IMR-90 (cell line): ENCODE results near the gene CLPTM1L. TPM values are rescaled to one million over a fixed set of nuclear protein-coding genes. Genes with fewer than 3 reads are reported as not detected.

Experiments used
- ATAC-seq: fragments of 200-7000 bp; cut with Tn5 transposase; 2 replicates; pipeline ENCODE4 v1.9.1; 2020; ENCODE audit warnings: low read depth, mild to moderate bottlenecking, moderate library complexity
- BruUV-seq: library from RNA; stranded (reverse); fragments of 400-500 nt; replicated peaks from 2 replicates; lab custom pipeline; 2021; lab: Mats Ljungman, UMichigan
- CTCF ChIA-PET: fragments of 300-600 bp; formaldehyde crosslinking; extraction: SDS; loops from one replicate; lab custom pipeline; 2021; ENCODE audit warnings: antibody characterized with exemption; lab: Yijun Ruan, JAX
- POLR2A ChIA-PET: fragments of 300-600 bp; sonication (Branson Sonifier 250); formaldehyde crosslinking; loops from one replicate; lab custom pipeline; 2022; ENCODE audit warnings: antibody characterized with exemption; ENCODE audit not compliant: unreplicated experiment; lab: Charles Lee
- DNase-seq: peaks from one replicate; pipeline ENCODE4 v3.0.0; 2013
- H2AFZ ChIP-seq: replicated peaks from 2 replicates; pipeline ENCODE3; 2013; ENCODE audit warnings: low read length, mild to moderate bottlenecking; ENCODE audit not compliant: poor library complexity
- H2AK5ac ChIP-seq: 2 replicates; pipeline ENCODE4 v1.6.1; 2013; ENCODE audit warnings: low read depth, low read length, inconsistent platforms
- H2AK9ac ChIP-seq: replicated peaks from 2 replicates; pipeline ENCODE3; 2013; ENCODE audit warnings: mild to moderate bottlenecking, low read depth, low read length, moderate library complexity; ENCODE audit not compliant: poor library complexity
- H2BK120ac ChIP-seq: 2 replicates; pipeline ENCODE4 v1.6.1; 2013; ENCODE audit warnings: low read depth, low read length, inconsistent platforms
- H2BK15ac ChIP-seq: 3 replicates; pipeline ENCODE4 v1.6.1; 2013; ENCODE audit warnings: low read depth, low read length, inconsistent platforms
- H2BK20ac ChIP-seq: 2 replicates; pipeline ENCODE4 v1.6.1; 2013; ENCODE audit warnings: low read depth, mild to moderate bottlenecking, inconsistent platforms, low read length, moderate library complexity
- H2BK5ac ChIP-seq: 2 replicates; pipeline ENCODE4 v1.6.1; 2013; ENCODE audit warnings: mild to moderate bottlenecking, low read depth, low read length, inconsistent platforms; ENCODE audit not compliant: poor library complexity, severe bottlenecking
- H3K14ac ChIP-seq: replicated peaks from 2 replicates; pipeline ENCODE4 v1.6.1; 2013; ENCODE audit warnings: low read depth, low read length, inconsistent platforms
- H3K18ac ChIP-seq: 2 replicates; pipeline ENCODE4 v1.6.1; 2013; ENCODE audit warnings: low read depth, low read length, control low read depth
- H3K23ac ChIP-seq: 2 replicates; pipeline ENCODE4 v1.6.1; 2013; ENCODE audit warnings: low read depth, low read length, inconsistent platforms
- H3K27ac ChIP-seq: 2 replicates; pipeline ENCODE4 v1.5.1; 2013; ENCODE audit warnings: mild to moderate bottlenecking, control low read depth, low read length; ENCODE audit not compliant: insufficient read depth
- H3K27me3 ChIP-seq: 2 replicates; pipeline ENCODE4 v1.6.1; 2013; ENCODE audit warnings: low read length; ENCODE audit not compliant: control insufficient read depth, insufficient read depth
- H3K36me3 ChIP-seq: 2 replicates; pipeline ENCODE4 v1.6.1; 2013; ENCODE audit warnings: low read length, mixed read lengths; ENCODE audit not compliant: control insufficient read depth, insufficient read depth
- H3K4ac ChIP-seq: 2 replicates; pipeline ENCODE4 v1.6.1; 2013; ENCODE audit warnings: low read depth, low read length, inconsistent platforms
- H3K4me1 ChIP-seq: 2 replicates; pipeline ENCODE4 v1.6.1; 2013; ENCODE audit warnings: low read length, mixed read lengths; ENCODE audit not compliant: control insufficient read depth, insufficient read depth
- H3K4me2 ChIP-seq: 2 replicates; pipeline ENCODE4 v1.6.1; 2013; ENCODE audit warnings: low read depth, mild to moderate bottlenecking, control low read depth, low read length, moderate library complexity
- H3K4me3 ChIP-seq: 2 replicates; pipeline ENCODE4 v1.5.1; 2013; ENCODE audit warnings: low read depth, mild to moderate bottlenecking, control low read depth, low read length, moderate library complexity; ENCODE audit not compliant: insufficient read depth
- H3K56ac ChIP-seq: 2 replicates; pipeline ENCODE4 v1.6.1; 2013; ENCODE audit warnings: low read length, inconsistent platforms; ENCODE audit not compliant: insufficient read depth; ENCODE audit errors: extremely low read depth
- H3K79me1 ChIP-seq, 2 experiments: 2 replicates each; pipeline ENCODE4 v1.6.1; 2013; ENCODE audit warnings: low read length in 2 of 2, inconsistent platforms in 1 of 2, low read depth in 1 of 2
- H3K9ac ChIP-seq: 2 replicates; pipeline ENCODE4 v1.6.1; 2013; ENCODE audit warnings: low read depth, low read length, control low read depth
- H3K9me1 ChIP-seq: 2 replicates; pipeline ENCODE4 v1.6.1; 2013; ENCODE audit warnings: low read length, inconsistent platforms; ENCODE audit not compliant: insufficient read depth
- H3K9me3 ChIP-seq: 2 replicates; pipeline ENCODE4 v1.6.1; 2013; ENCODE audit warnings: low read length; ENCODE audit not compliant: control insufficient read depth, insufficient read depth
- H4K20me1 ChIP-seq: 2 replicates; pipeline ENCODE4 v1.6.1; 2013; ENCODE audit warnings: low read length, inconsistent platforms; ENCODE audit not compliant: insufficient read depth
- H4K5ac ChIP-seq: 2 replicates; pipeline ENCODE4 v1.6.1; 2013; ENCODE audit warnings: mild to moderate bottlenecking, low read depth, low read length, control low read depth
- H4K8ac ChIP-seq, 2 experiments: 2 replicates each; pipeline ENCODE4 v1.6.1; 2013; ENCODE audit warnings: low read depth in 2 of 2, low read length in 2 of 2, control low read depth in 1 of 2, inconsistent platforms in 1 of 2
- H4K91ac ChIP-seq: 2 replicates; pipeline ENCODE4 v1.6.1; 2013; ENCODE audit warnings: low read depth, low read length, inconsistent platforms; ENCODE audit not compliant: insufficient read depth
- FOS ChIP-seq: fragments of 150-350 bp; IDR thresholded peaks from 2 replicates; pipeline ENCODE4 v1.6.1; 2016; ENCODE audit warnings: low read depth, low read length
- MAZ ChIP-seq: IDR thresholded peaks from 2 replicates; pipeline ENCODE4 v1.6.1; 2012; ENCODE audit warnings: low read depth, mild to moderate bottlenecking, low read length, improper control_type of control experiment, moderate library complexity, borderline replicate concordance
- WGBS, 2 experiments: methylation state at CpG; one replicate each; pipeline versions ENCODE4 v1.1.5 to v1.1.7; 2013; ENCODE audit warnings: missing lambda C conversion rate in 2 of 2; ENCODE audit not compliant: insufficient read length in 1 of 2; ENCODE audit errors: extremely low coverage in 2 of 2; 5-methylcytosine and 5-hydroxymethylcytosine counted together
- dilution Hi-C: fragments of 300-500 bp; cut with HindIII; formaldehyde crosslinking; loops from one replicate; pipeline ENCODE4 v1.14.3; 2018; ENCODE audit warnings: low sequenced_read_pairs; ENCODE audit not compliant: unreplicated experiment
- in situ Hi-C: fragments of 300-500 bp; cut with MboI; formaldehyde crosslinking; loops from 3 replicates; pipeline ENCODE4 v1.14.3; 2019; ENCODE audit warnings: low sequenced_read_pairs, inconsistent platforms, mixed read lengths
- intact Hi-C: fragments of 100-400 bp; cut with micrococcal nuclease; formaldehyde crosslinking; loops from 2 replicates; pipeline ENCODE4 v1.10.0; 2022
- polyA plus RNA-seq, 3 experiments: library from polyadenylated mRNA; depleted of rRNA; stranded (reverse); fragments of >200 nt; gene quantifications; 2 replicates each; pipeline ENCODE4 v1.2.3, GENCODE V29; 2012; ENCODE audit warnings: low replicate concordance in 1 of 3
- total RNA-seq: library from RNA; depleted of rRNA; stranded (reverse); fragments of >200 nt; gene quantifications from 2 replicates; pipeline ENCODE4 v1.2.3, GENCODE V29; 2012

CLPTM1L gene
- total and polyA plus RNA-seq, 2 of the 4 experiments (the other 2 are of a cell fraction) = 114 to 137 TPM

- no peak for TF ChIP-seq MAZ
Measured at GRCh38 chr5:1356873-1357787, 12.2 kb upstream of the CLPTM1L start (continued).

- ATAC-seq (no peak), DNase-seq (no peak)
- Histone ChIP-seq H3K4ac (no peak overlapping the region), H2AFZ (no peak overlapping the region), H4K91ac (no peak overlapping the region), H3K4me3 (no peak overlapping the region), H3K4me2 (no peak overlapping the region), H3K14ac (no peak overlapping the region), H4K5ac (no peak overlapping the region), H2BK5ac (no peak overlapping the region), H2AK5ac (no peak overlapping the region), H2BK20ac (no peak overlapping the region), H3K27ac (no peak overlapping the region), H3K4me1 (no peaks in the 10 kb centered on the region), H2BK15ac (no peak overlapping the region), H4K20me1 (no peaks in the 10 kb centered on the region), H2BK120ac (no peak overlapping the region), H3K23ac (no peak overlapping the region), H3K36me3 (no peaks in the 10 kb centered on the region), H3K9ac (no peak overlapping the region), H3K27me3 (peaks cover 34% of the 10 kb centered on the region), H3K79me1 (no peaks in the 10 kb centered on the region), H2AK9ac (no peak overlapping the region), H4K8ac (no peak overlapping the region), H3K18ac (no peak overlapping the region), H3K56ac (no peak overlapping the region), H3K9me1 (no peaks in the 10 kb centered on the region), H3K9me3 (no peaks in the 10 kb centered on the region)
- no peak for TF ChIP-seq FOS
- ChIA-PET POLR2A (no interaction called here), CTCF (no interaction called here)
- no TSS peak for BruUV-seq
- dilution Hi-C loops = no loop called here
- WGBS, 2 experiments = no CpG with 5 or more reads among the region's 4 CpGs
- in situ Hi-C loops = loop anchor here (25.0 kb wide), 1 partner anchor 283 kb away; no protein-coding TSS in a partner anchor
- intact Hi-C loops = no loop called here
Measured at GRCh38 chr5:1354576-1354975, 9.7 kb upstream of the CLPTM1L start.
